K562 (cell line): Measurements from ENCODE around the gene CPTP. TPM values are rescaled to one million over a fixed set of nuclear protein-coding genes. Genes with fewer than 3 reads are reported as not detected.

Experiments used
- ATAC-seq: fragments of 200-7000 bp; cut with Tn5 transposase; 3 replicates; pipeline ENCODE4 v1.9.1; 2020; ENCODE audit warnings: moderate library complexity
- BruUV-seq: library from RNA; stranded (reverse); fragments of 400-500 nt; replicated peaks from 2 replicates; lab custom pipeline; 2021; lab: Mats Ljungman, UMichigan
- CTCF ChIA-PET: fragments of 300-600 bp; formaldehyde crosslinking; extraction: SDS; loops from one replicate; lab custom pipeline; 2021; ENCODE audit warnings: low intra/inter-chr PET ratio; lab: Yijun Ruan, JAX
- POLR2A ChIA-PET: fragments of 300-600, 350-650 bp; sonication (Branson Sonifier 250); formaldehyde crosslinking; extraction: SDS; loops from one replicate; lab custom pipeline; 2021; ENCODE audit warnings: antibody characterized with exemption, inconsistent platforms; lab: Yijun Ruan, JAX
- DNase-seq, 4 experiments: peaks; one replicate each; pipeline versions ENCODE4 v3.0.0 to v3.0.0-alpha.2; 2011 to 2018; ENCODE audit warnings: low spot score in 3 of 4, mixed read lengths in 3 of 4; ENCODE audit errors: extremely low read depth in 1 of 4
- FAIRE-seq: peaks from 2 replicates; lab custom pipeline; 2011; peaks lifted over from hg19 to GRCh38; lab: Jason Lieb, UNC
- H2AFZ ChIP-seq: 2 replicates; pipeline ENCODE4 v1.6.0; 2011; ENCODE audit warnings: low read depth, low read length, control low read depth, inconsistent platforms
- H3K27ac ChIP-seq: fragments of 200-600 bp; 3 replicates; pipeline ENCODE4 v1.8.0; 2011; ENCODE audit warnings: low read depth, mild to moderate bottlenecking, control low read depth, inconsistent platforms, low read length, moderate library complexity, mixed read lengths; ENCODE audit errors: extremely low read depth
- H3K27me3 ChIP-seq, 2 experiments: fragments of 300-600 bp in 1 of 2; 2 replicates in 1 of 2; 3 replicates in 1 of 2; pipeline versions ENCODE4 v1.6.0 to v1.8.0; 2011; ENCODE audit warnings: inconsistent platforms in 2 of 2, low read length in 2 of 2, mild to moderate bottlenecking in 1 of 2, mixed read lengths in 1 of 2, moderate library complexity in 1 of 2; ENCODE audit not compliant: control insufficient read depth in 2 of 2, insufficient read depth in 2 of 2
- H3K36me3 ChIP-seq: fragments of 300-600 bp; 3 replicates; pipeline ENCODE4 v1.8.0; 2011; ENCODE audit warnings: mild to moderate bottlenecking, low read length, inconsistent platforms; ENCODE audit not compliant: control insufficient read depth, insufficient read depth
- H3K4me1 ChIP-seq, 2 experiments: fragments of 200-600 bp in 1 of 2; replicated peaks in 1 of 2; 2 replicates in 1 of 2; 3 replicates in 1 of 2; pipeline versions ENCODE4 v1.5.1 to v1.8.0; 2011; ENCODE audit warnings: inconsistent platforms in 2 of 2, low read length in 2 of 2, mild to moderate bottlenecking in 1 of 2, mixed read lengths in 1 of 2, moderate library complexity in 1 of 2; ENCODE audit not compliant: control insufficient read depth in 2 of 2, insufficient read depth in 2 of 2
- H3K4me2 ChIP-seq: 2 replicates; pipeline ENCODE4 v1.6.1; 2011; ENCODE audit warnings: low read length, control low read depth, inconsistent platforms, mixed read lengths; ENCODE audit not compliant: insufficient read depth
- H3K4me3 ChIP-seq: fragments of 200-600 bp; sonication (generic), shearing (Covaris generic); 2 replicates; pipeline ENCODE4 v1.5.1; 2016; ENCODE audit warnings: control low read depth, inconsistent platforms
- H3K79me2 ChIP-seq: fragments of 200-600 bp; 3 replicates; pipeline ENCODE4 v1.8.0; 2011; ENCODE audit warnings: low read length, inconsistent platforms; ENCODE audit not compliant: control insufficient read depth, insufficient read depth
- H3K9ac ChIP-seq, 2 experiments: 2 replicates each; pipeline versions ENCODE4 v1.6.0 to v1.6.1; 2011; ENCODE audit warnings: low read depth in 2 of 2, low read length in 2 of 2, control low read depth in 1 of 2, inconsistent platforms in 1 of 2, mild to moderate bottlenecking in 1 of 2, mixed read lengths in 1 of 2; ENCODE audit not compliant: insufficient read depth in 1 of 2
- H3K9me1 ChIP-seq: one replicate; pipeline ENCODE4 v1.6.0; 2011; ENCODE audit warnings: inconsistent platforms, mild to moderate bottlenecking, low read length, moderate library complexity; ENCODE audit not compliant: control insufficient read depth, insufficient read depth
- H3K9me3 ChIP-seq: replicated peaks from 2 replicates; pipeline ENCODE4 v1.5.1; 2011; ENCODE audit warnings: low read depth, low read length, inconsistent platforms; ENCODE audit not compliant: control insufficient read depth, insufficient read depth
- H4K20me1 ChIP-seq: replicated peaks from 2 replicates; pipeline ENCODE4 v1.6.1; 2011; ENCODE audit warnings: low read length, inconsistent platforms, mixed read lengths; ENCODE audit not compliant: control insufficient read depth, insufficient read depth
- KDM5B ChIP-seq: fragments of 200-600 bp; sonication (generic); IDR thresholded peaks from 2 replicates; pipeline ENCODE4 v1.6.1; 2012; ENCODE audit warnings: low read depth, mild to moderate bottlenecking, moderate library complexity, low read length, control low read depth, inconsistent platforms; ENCODE audit not compliant: insufficient replicate concordance
- NR2C1 ChIP-seq, 2 experiments: fragments of 450-650 bp; IDR thresholded peaks; 2 replicates each; pipeline ENCODE4 v1.6.1; 2017; ENCODE audit warnings: mild to moderate bottlenecking in 2 of 2, antibody characterized with exemption in 1 of 2, inconsistent platforms in 1 of 2, missing compliant biosample characterization in 1 of 2, missing genetic modification characterization in 1 of 2
- POLR2A ChIP-seq: fragments of 450-650 bp; conservative IDR thresholded peaks from 2 replicates; pipeline ENCODE4 v1.6.1; 2016
- POLR2AphosphoS2 ChIP-seq: IDR thresholded peaks from 2 replicates; pipeline ENCODE4 v1.6.1; 2012; ENCODE audit warnings: low read length, improper control_type of control experiment
- WGBS: fragments of 100-300 bp; shearing (Covaris generic); methylation state at CpG from one replicate; pipeline ENCODE4 v1.1.6; 2016; ENCODE audit warnings: low coverage, mixed read lengths; ENCODE audit not compliant: insufficient coverage; ENCODE audit errors: missing lambda C conversion rate; 5-methylcytosine and 5-hydroxymethylcytosine counted together
- in situ Hi-C: fragments of 300-500 bp; cut with MboI; formaldehyde crosslinking; loops from 4 replicates; pipeline ENCODE4 v1.15.0; 2018; ENCODE audit warnings: inconsistent platforms, mixed read lengths
- intact Hi-C: fragments of 100-400 bp; cut with micrococcal nuclease; formaldehyde crosslinking; loops from 2 replicates; pipeline ENCODE4 v1.14.2; 2022
- polyA plus RNA-seq, 8 experiments: library from polyadenylated mRNA; depleted of rRNA in 4 of 8; stranded (reverse) in 5 of 8; unstranded in 3 of 8; fragments of >200 nt; fragmentation: Nextera tagmentation in 2 of 8; fragmentation: Illumina TruSeq in 1 of 8; extraction: Ambion mirVana in 2 of 8; extraction: Trizol in 1 of 8; gene quantifications; 2 replicates each; pipeline versions ENCODE4 v1.2.1 to v1.2.3, GENCODE V29; 2011 to 2014; ENCODE audit warnings: inconsistent platforms in 1 of 8, missing spikeins in 1 of 8
- total RNA-seq, 7 experiments: library from RNA; depleted of rRNA in 6 of 7; stranded (reverse); fragments of >200 nt in 6 of 7; fragmentation: Illumina TruSeq in 2 of 7; extraction: Trizol in 2 of 7; gene quantifications; 2 replicates each; pipeline versions ENCODE4 v1.2.1 to v1.2.3, GENCODE V29; 2011 to 2021; ENCODE audit warnings: low replicate concordance in 1 of 7
- TF ChIP-seq, protein P1 (sequence below): fragments of 200-800 bp; sonication (Bioruptor generic); IDR thresholded peaks from 2 replicates; pipeline ENCODE4 v1.6.1; 2016; ENCODE audit warnings: missing genetic modification characterization, missing compliant biosample characterization

CPTP gene
- total and polyA plus RNA-seq, 9 of the 15 experiments (the other 6 are each of a cell fraction or from before 2014, with no cell fraction given): 0.11 to 25.8 (median 3.5) TPM

DNA sequence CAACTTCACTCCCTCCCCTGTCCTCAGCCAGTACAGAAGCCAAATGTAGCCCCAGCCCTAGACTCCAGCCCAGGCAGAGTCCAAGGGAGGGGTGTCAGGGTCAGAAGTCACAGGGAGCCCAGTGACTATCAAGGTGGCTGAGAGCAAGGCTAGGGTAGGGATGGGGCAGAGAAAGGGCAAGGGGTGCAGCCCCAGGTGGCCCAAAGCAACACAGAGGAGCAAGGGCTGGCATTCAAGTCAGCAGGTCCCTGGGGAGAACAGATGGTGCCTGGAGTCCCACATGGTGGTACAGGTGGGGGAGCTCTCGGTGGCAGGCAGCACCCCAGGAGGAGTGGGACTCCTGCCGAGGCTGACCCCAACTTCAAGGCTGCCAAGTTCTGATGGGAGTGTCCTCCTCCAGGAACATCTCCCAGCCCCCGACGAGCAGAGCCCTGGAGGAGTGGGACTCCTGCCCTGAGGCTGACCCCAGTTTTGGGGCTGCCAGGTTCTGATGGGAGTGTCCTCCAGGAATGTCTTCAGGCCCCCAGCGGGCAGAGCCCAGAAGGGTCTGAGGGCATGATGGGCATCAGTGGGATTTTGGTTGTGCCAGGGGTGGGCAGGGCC, 28.3 kb downstream of the CPTP start:
- CTCF ChIA-PET: no interaction called here
- 33% methylated on average over 5 of the region's 5 CpGs for whole genome bisulfite sequencing
- intact Hi-C loops: no loop called here

More for the DNA sequence above, 28.3 kb downstream of the CPTP start:
- TF ChIP-seq POLR2AphosphoS2: peak; percentile 73; the same call in 1 of the 2 replicates
- TF ChIP-seq NR2C1 (IDR thresholded peaks at IDR 0.05): no peak
- TF ChIP-seq NR2C1 (tag; IDR thresholded peaks at IDR 0.05): no peak
- TF ChIP-seq POLR2A: 0 out of 2 replicates have a peak, but pooled peaks have one; percentile 18
- TF ChIP-seq KDM5B: peak; percentile 9
- TF ChIP-seq, protein P1, sequence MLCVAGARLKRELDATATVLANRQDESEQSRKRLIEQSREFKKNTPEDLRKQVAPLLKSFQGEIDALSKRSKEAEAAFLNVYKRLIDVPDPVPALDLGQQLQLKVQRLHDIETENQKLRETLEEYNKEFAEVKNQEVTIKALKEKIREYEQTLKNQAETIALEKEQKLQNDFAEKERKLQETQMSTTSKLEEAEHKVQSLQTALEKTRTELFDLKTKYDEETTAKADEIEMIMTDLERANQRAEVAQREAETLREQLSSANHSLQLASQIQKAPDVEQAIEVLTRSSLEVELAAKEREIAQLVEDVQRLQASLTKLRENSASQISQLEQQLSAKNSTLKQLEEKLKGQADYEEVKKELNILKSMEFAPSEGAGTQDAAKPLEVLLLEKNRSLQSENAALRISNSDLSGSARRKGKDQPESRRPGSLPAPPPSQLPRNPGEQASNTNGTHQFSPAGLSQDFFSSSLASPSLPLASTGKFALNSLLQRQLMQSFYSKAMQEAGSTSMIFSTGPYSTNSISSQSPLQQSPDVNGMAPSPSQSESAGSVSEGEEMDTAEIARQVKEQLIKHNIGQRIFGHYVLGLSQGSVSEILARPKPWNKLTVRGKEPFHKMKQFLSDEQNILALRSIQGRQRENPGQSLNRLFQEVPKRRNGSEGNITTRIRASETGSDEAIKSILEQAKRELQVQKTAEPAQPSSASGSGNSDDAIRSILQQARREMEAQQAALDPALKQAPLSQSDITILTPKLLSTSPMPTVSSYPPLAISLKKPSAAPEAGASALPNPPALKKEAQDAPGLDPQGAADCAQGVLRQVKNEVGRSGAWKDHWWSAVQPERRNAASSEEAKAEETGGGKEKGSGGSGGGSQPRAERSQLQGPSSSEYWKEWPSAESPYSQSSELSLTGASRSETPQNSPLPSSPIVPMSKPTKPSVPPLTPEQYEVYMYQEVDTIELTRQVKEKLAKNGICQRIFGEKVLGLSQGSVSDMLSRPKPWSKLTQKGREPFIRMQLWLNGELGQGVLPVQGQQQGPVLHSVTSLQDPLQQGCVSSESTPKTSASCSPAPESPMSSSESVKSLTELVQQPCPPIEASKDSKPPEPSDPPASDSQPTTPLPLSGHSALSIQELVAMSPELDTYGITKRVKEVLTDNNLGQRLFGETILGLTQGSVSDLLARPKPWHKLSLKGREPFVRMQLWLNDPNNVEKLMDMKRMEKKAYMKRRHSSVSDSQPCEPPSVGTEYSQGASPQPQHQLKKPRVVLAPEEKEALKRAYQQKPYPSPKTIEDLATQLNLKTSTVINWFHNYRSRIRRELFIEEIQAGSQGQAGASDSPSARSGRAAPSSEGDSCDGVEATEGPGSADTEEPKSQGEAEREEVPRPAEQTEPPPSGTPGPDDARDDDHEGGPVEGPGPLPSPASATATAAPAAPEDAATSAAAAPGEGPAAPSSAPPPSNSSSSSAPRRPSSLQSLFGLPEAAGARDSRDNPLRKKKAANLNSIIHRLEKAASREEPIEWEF (CRISPR knock-in tag): no peak
- H3K4me1 ChIP-seq: peaks cover 9 to 76% of the 10 kb centered on the region in 2 experiments; a peak in 4 of 5 replicates
- ATAC-seq (no peak), FAIRE-seq (no peak), DNase-seq (no peak)
- H3K9me3 ChIP-seq: no peaks in the 10 kb centered on the region
- no peak overlapping the region for H3K4me3 ChIP-seq
- H4K20me1 ChIP-seq: peaks cover 3% of the 10 kb centered on the region; the same call in 1 of the 2 replicates
- H3K79me2 ChIP-seq: peaks cover 23% of the 10 kb centered on the region
- H3K4me2 ChIP-seq: no peak overlapping the region
- H2AFZ ChIP-seq: no peak overlapping the region
- H3K27ac ChIP-seq: no peak overlapping the region
- no TSS peak for BruUV-seq
- H3K36me3 ChIP-seq: no peaks in the 10 kb centered on the region
- peak overlapping the region in 1 of 2 experiments; percentile 69; a peak in 2 of 4 replicates for H3K9ac ChIP-seq
- in situ Hi-C loops: no loop called here
- H3K27me3 ChIP-seq: no peaks in the 10 kb centered on the region
- no peaks in the 10 kb centered on the region for H3K9me1 ChIP-seq
- POLR2A ChIA-PET: interaction anchor here (0.6 to 1.3 kb wide), 5 partner anchors 16 to 49 kb away, joined by 3 to 5 read pairs (median 4); no protein-coding TSS in a partner anchor
